Right atrium auricular region (tissue), 2 donors: ENCODE results near the gene C1orf56. TPM values are rescaled to one million over a fixed set of nuclear protein-coding genes. Genes with fewer than 3 reads are reported as not detected.

Experiments used
- DNase-seq: peaks from one replicate; pipeline ENCODE4 v3.0.0-alpha.2; 2019; ENCODE audit warnings: low spot score
- H3K27ac ChIP-seq, 2 donors: fragments of 200-600 bp; sonication (generic); 1 replicate in 1 of 2; 2 replicates in 1 of 2; pipeline ENCODE4 v1.5.1; 2016 to 2019
- H3K27me3 ChIP-seq, 2 donors: fragments of 200-600 bp; sonication (generic); one replicate each; pipeline versions ENCODE4 v1.5.1 to v1.6.0; 2017 to 2019
- H3K36me3 ChIP-seq: fragments of 200-600 bp; sonication (generic); one replicate; pipeline ENCODE4 v1.5.1; 2016
- H3K4me1 ChIP-seq, 2 donors: fragments of 200-600 bp; sonication (generic); one replicate each; pipeline versions ENCODE4 v1.5.1 to v1.6.0; 2017 to 2019
- H3K4me3 ChIP-seq, 2 donors: fragments of 200-600 bp; sonication (generic); 1 replicate in 1 of 2; 2 replicates in 1 of 2; pipeline ENCODE4 v1.5.1; 2017 to 2019; ENCODE audit warnings: mild to moderate bottlenecking in 1 of 2, moderate library complexity in 1 of 2
- H3K9me3 ChIP-seq, 2 donors: fragments of 200-600 bp; sonication (generic); one replicate each; pipeline ENCODE4 v1.5.1; 2019
- CTCF ChIP-seq, 2 donors: fragments of 200-600 bp; sonication (generic); IDR thresholded peaks; one replicate each; pipeline ENCODE4 v1.5.1; 2019; ENCODE audit warnings: antibody characterized with exemption in 2 of 2
- total RNA-seq, 2 donors: library from RNA; depleted of rRNA; stranded (reverse); fragments of >200 nt; gene quantifications; one replicate each; pipeline ENCODE4 v1.1.0, GENCODE V29; 2016

Gene C1orf56
- total RNA-seq, 2 donors from 2014 or later: 8.8 to 16.2 TPM

DNA sequence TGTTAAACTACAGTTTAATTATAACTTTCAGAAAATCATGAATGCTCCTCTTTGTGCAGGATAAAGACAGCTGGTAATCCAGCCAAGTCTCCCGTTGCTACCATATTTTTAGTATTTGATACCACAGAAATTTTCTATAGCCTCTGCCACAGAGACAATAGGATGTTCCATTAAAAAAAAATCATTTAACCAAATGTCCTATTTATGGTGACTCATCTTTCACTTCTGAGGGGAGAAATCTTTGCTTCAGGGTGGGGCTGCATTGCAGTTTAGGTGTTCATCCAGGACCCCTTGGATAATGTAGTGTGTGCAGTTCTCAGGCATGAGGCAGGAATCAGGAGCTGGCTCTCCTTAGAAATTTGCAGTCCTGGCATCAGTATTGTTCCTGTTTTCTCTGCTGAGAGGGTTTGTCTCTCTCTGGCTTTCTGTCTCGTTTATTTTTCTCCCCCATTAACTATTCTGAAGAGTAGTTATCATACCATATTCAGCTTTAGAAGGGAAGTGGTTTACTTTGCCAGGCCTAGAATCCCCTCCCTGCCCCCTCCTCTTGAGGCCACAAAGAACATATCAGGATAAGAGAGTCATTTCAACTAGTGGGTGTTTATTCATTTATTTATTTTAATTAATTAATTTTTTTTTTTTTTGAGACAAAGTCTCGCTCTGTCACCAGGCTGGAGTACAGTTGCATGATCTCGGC, 36.2 kb upstream of the C1orf56 start:
- TF ChIP-seq CTCF (IDR thresholded peaks at IDR 0.05): no peak
- Histone ChIP-seq H3K9me3 (no peaks in the 10 kb centered on the region), H3K4me3 (no peak overlapping the region), H3K4me1 (peaks cover 0 to 70% of the 10 kb centered on the region in 2 donors), H3K27ac (peak overlapping the region; percentile 52 to 96), H3K27me3 (no peaks in the 10 kb centered on the region), H3K36me3 (peaks cover 4% of the 10 kb centered on the region)
- no peak for DNase-seq

DNA sequence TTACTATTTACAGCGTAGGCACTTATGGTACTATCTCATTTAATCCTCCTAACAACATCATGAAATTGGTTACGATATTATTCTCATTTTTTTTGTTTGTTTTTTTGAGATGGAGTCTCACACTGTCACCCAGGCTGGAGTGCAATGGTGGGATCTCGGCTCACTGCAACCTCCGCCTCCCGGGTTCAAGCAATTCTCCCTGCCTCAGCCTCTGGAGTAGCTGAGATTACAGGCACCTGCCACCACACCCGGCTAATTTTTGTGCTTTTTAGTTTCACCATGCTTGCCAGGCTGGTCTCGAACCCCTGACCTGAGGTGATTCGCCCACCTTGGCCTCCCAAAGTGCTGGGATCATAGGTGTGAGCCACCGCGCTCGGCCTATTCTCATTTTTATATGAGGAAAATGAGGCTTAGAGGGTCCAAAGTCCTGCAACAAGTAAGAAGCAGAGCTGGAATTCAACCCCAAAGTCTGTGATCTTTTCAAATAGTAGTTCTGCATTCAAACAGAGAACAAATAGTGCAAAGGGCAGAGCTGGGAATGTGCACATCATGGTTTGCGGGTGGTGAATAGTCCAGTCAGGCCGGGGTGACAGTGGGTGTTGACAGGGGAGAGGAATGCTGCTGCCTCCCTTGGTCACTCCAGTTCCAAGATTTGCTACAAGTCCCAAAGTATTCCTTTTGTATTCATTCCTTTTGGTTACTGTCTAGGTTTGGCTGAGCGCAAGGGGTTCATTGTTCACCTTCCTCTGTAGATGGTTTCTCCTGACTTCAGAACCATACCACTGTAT, 34.7 kb upstream of the C1orf56 start:
- H3K4me1 ChIP-seq: peaks cover 0 to 58% of the 10 kb centered on the region in 2 donors
- peaks cover 8% of the 10 kb centered on the region for H3K36me3 ChIP-seq
- TF ChIP-seq CTCF (IDR thresholded peaks at IDR 0.05): no peak
- no peak overlapping the region for H3K4me3 ChIP-seq
- no peaks in the 10 kb centered on the region for H3K27me3 ChIP-seq
- H3K9me3 ChIP-seq: no peaks in the 10 kb centered on the region
- H3K27ac ChIP-seq: peak overlapping the region; percentile 52 to 96
- no peak for DNase-seq

DNA sequence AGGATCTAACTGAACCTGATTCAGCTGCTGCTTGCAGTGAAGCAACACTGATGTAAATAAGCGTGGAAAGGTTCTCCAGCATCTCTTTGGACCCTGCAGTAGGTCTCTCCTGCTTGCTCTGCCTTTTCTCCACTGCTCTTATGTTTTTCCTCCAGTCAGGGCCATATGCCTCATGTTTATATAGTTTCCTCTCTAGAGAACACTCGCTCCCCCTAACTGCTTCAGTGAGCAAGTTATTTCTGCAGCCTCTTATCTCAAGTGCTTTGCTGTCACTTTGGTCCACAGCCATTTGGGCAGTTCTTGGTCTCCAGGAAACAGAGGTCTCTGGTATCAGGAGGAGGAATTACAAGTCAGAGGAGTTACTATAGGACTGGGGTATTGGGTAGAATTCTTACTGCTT, 34.0 kb upstream of the C1orf56 start:
- DNase-seq: peak; percentile 72
- no peaks in the 10 kb centered on the region for H3K9me3 ChIP-seq
- H3K4me3 ChIP-seq: no peak overlapping the region
- peaks cover 14% of the 10 kb centered on the region for H3K36me3 ChIP-seq
- H3K27me3 ChIP-seq: no peaks in the 10 kb centered on the region
- peaks cover 0 to 56% of the 10 kb centered on the region in 2 donors for H3K4me1 ChIP-seq
- no peak for TF ChIP-seq CTCF (IDR thresholded peaks at IDR 0.05)
- H3K27ac ChIP-seq: peak overlapping the region; percentile 52 to 96

DNA sequence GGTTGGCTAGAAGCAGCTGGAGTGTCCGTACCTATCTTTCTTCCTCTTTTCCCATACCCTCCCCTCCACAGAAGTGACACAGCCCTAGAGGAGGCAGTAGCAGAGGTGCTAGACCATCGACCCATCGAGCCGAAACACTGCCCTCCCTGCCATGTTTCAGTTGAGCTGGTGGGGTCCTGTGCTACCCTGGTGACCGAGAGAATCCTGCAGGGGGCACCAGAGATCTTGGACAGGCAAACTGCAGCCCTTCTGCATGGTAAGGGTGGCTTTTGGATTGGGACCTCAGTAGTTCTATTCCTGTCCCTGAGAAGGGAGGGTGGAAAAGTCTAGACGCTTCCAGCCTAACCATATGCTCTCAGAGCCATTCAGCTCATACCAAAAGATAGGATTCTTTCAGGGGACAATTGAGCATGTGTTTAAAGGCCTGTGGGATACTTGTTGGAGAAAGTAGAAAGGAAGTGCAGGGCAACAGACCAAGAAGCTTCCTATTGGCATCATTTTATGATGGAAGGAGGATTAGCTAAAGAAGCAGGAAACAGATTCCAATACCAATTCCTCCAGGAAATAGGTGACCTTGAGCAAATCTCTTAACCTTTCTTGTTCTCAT, 22.9 kb upstream of the C1orf56 start:
- Histone ChIP-seq H3K4me3 (no peak overlapping the region), H3K9me3 (no peaks in the 10 kb centered on the region), H3K27ac (peak overlapping the region; percentile 55 to 86), H3K36me3 (peaks cover 37% of the 10 kb centered on the region), H3K27me3 (no peaks in the 10 kb centered on the region), H3K4me1 (peaks cover 0 to 25% of the 10 kb centered on the region in 2 donors)
- DNase-seq: peak; percentile 85
- TF ChIP-seq CTCF (IDR thresholded peaks at IDR 0.05): peak; percentile 47 to 80

GRCh38 chr1:151026460-151026859, 21.1 kb upstream of the C1orf56 start:
- Histone ChIP-seq H3K36me3 (peaks cover 51% of the 10 kb centered on the region), H3K4me1 (peaks cover 0 to 25% of the 10 kb centered on the region in 2 donors), H3K27ac (no peak overlapping the region), H3K9me3 (no peaks in the 10 kb centered on the region), H3K27me3 (no peaks in the 10 kb centered on the region), H3K4me3 (no peak overlapping the region)
- DNase-seq: no peak
- TF ChIP-seq CTCF (IDR thresholded peaks at IDR 0.05): no peak
